Left lung (tissue), 10 donors: ENCODE results near the gene PDK2. TPM values are rescaled to one million over a fixed set of nuclear protein-coding genes. Genes with fewer than 3 reads are reported as not detected.

Experiments
- ATAC-seq: fragments of 200-7000 bp; cut with Tn5 transposase; one replicate; pipeline ENCODE4 v1.9.1; 2020; ENCODE audit warnings: moderate library complexity
- DNase-seq, 4 donors: peaks; one replicate each; pipeline ENCODE4 v3.0.0-alpha.2; 2013 to 2020
- H3K27ac ChIP-seq, 2 donors: fragments of 200-600 bp; sonication (generic) in 1 of 2; one replicate each; pipeline versions ENCODE4 v1.5.0 to v1.8.0; 2020 to 2021
- H3K27me3 ChIP-seq, 2 donors: fragments of 200-600 bp; sonication (generic) in 1 of 2; one replicate each; pipeline versions ENCODE4 v1.5.0 to v1.8.0; 2020 to 2021
- H3K36me3 ChIP-seq, 2 donors: fragments of 200-600 bp; sonication (generic) in 1 of 2; one replicate each; pipeline versions ENCODE4 v1.5.0 to v1.8.0; 2020 to 2021
- H3K4me1 ChIP-seq, 2 donors: fragments of 200-600 bp; one replicate each; pipeline ENCODE4 v1.8.0; 2021
- H3K4me3 ChIP-seq, 2 donors: fragments of 200-600 bp; sonication (generic) in 1 of 2; one replicate each; pipeline versions ENCODE4 v1.5.0 to v1.8.0; 2020 to 2021; ENCODE audit warnings: mild to moderate bottlenecking in 1 of 2
- H3K9me3 ChIP-seq, 2 donors: fragments of 200-600 bp; sonication (generic) in 1 of 2; one replicate each; pipeline versions ENCODE4 v1.5.0 to v1.8.0; 2020 to 2021
- CTCF ChIP-seq, 2 donors: fragments of 200-600 bp; sonication (generic) in 1 of 2; IDR thresholded peaks; one replicate each; pipeline versions ENCODE4 v1.5.0 to v1.8.0; 2021; ENCODE audit warnings: antibody characterized with exemption in 2 of 2
- intact Hi-C, 2 donors: fragments of 100-400 bp; cut with DNase I; formaldehyde crosslinking; loops; one replicate each; pipeline versions ENCODE4 v1.11.2 to v1.14.2; 2022
- polyA plus RNA-seq, 6 donors: library from polyadenylated mRNA; unstranded; fragments of 120-200 nt; gene quantifications; one replicate each; pipeline ENCODE4 v1.2.1, GENCODE V29; 2013; ENCODE audit not compliant: insufficient read length in 6 of 6
- total RNA-seq, 2 donors: library from RNA; stranded (reverse); fragmentation: NEBNext Ultra II Directional; extraction: Animal tissue kit (Norgen Biotek cat#: 25700); gene quantifications; one replicate each; pipeline ENCODE4 v1.2.1, GENCODE V29; 2021
- donor health status: DM: no; HTN: yes; CAD: no.
- donor health status: DM: no; HTN: no; CAD: no.

The PDK2 gene
- total and polyA plus RNA-seq, 8 donors: 20.7 to 83.8 (median 67.4) TPM

- H3K9me3 ChIP-seq: no peaks in the 10 kb centered on the region
- intact Hi-C loops: no loop called here
- TF ChIP-seq CTCF (IDR thresholded peaks at IDR 0.05): peak; percentile 34 to 46
- DNase-seq (no peak), ATAC-seq (peak; percentile 46)
- no peak overlapping the region for H3K4me3 ChIP-seq
- H3K36me3 ChIP-seq: peaks cover 0 to 8% of the 10 kb centered on the region in 2 donors
- no peak overlapping the region for H3K27ac ChIP-seq
- peaks cover 13 to 17% of the 10 kb centered on the region in 2 donors for H3K4me1 ChIP-seq
- peaks cover 9 to 51% of the 10 kb centered on the region in 2 donors for H3K27me3 ChIP-seq
Observed at GRCh38 chr17:50114849-50115357, 19.8 kb downstream of the PDK2 start.

- peaks cover 13 to 17% of the 10 kb centered on the region in 2 donors for H3K4me1 ChIP-seq
- no peaks in the 10 kb centered on the region for H3K9me3 ChIP-seq
- peak in 1 of 4 donors; percentile 67 for DNase-seq
- H3K4me3 ChIP-seq: no peak overlapping the region
- H3K27me3 ChIP-seq: peaks cover 9 to 51% of the 10 kb centered on the region in 2 donors
- intact Hi-C loops: no loop called here
- TF ChIP-seq CTCF (IDR thresholded peaks at IDR 0.05): no peak
- ATAC-seq: no peak
- peaks cover 0 to under 1% of the 10 kb centered on the region in 2 donors for H3K36me3 ChIP-seq
- no peak overlapping the region for H3K27ac ChIP-seq
Observed at GRCh38 chr17:50115756-50116155, 20.6 kb downstream of the PDK2 start.

GRCh38 chr17:50117202-50118051, 22.3 kb downstream of the PDK2 start:
- no peaks in the 10 kb centered on the region for H3K36me3 ChIP-seq
- H3K9me3 ChIP-seq: no peaks in the 10 kb centered on the region
- peak; percentile 41 to 56 for TF ChIP-seq CTCF (IDR thresholded peaks at IDR 0.05)
- H3K27me3 ChIP-seq: peaks cover 9 to 51% of the 10 kb centered on the region in 2 donors
- no peak overlapping the region for H3K27ac ChIP-seq
- DNase-seq (peak in 3 of 4 donors; percentile 46 to 88 (median 75)), ATAC-seq (peak; percentile 88)
- intact Hi-C loops: no loop called here
- peaks cover 8 to 10% of the 10 kb centered on the region in 2 donors for H3K4me1 ChIP-seq
- peak overlapping the region in 1 of 2 donors; percentile 3 for H3K4me3 ChIP-seq

- no peaks in the 10 kb centered on the region for H3K9me3 ChIP-seq
- peaks cover 9 to 53% of the 10 kb centered on the region in 2 donors for H3K27me3 ChIP-seq
- H3K4me3 ChIP-seq: no peak overlapping the region
- H3K4me1 ChIP-seq: peaks cover 8 to 10% of the 10 kb centered on the region in 2 donors
- no peak for TF ChIP-seq CTCF (IDR thresholded peaks at IDR 0.05)
- no peak overlapping the region for H3K27ac ChIP-seq
- ATAC-seq: no peak
- no peak for DNase-seq
- H3K36me3 ChIP-seq: no peaks in the 10 kb centered on the region
- intact Hi-C loops: no loop called here
Observed at GRCh38 chr17:50118076-50118827, 23.1 kb downstream of the PDK2 start.

- intact Hi-C loops: no loop called here
- no peak for TF ChIP-seq CTCF (IDR thresholded peaks at IDR 0.05)
- Histone ChIP-seq H3K9me3 (no peaks in the 10 kb centered on the region), H3K27ac (no peak overlapping the region), H3K4me1 (peaks cover 8 to 12% of the 10 kb centered on the region in 2 donors), H3K27me3 (peaks cover 9 to 59% of the 10 kb centered on the region in 2 donors), H3K4me3 (no peak overlapping the region), H3K36me3 (no peaks in the 10 kb centered on the region)
- no peak for DNase-seq
- no peak for ATAC-seq
Observed at GRCh38 chr17:50118828-50119218, 23.7 kb downstream of the PDK2 start.
